Activated T-cell treated with anti-CD3 and anti-CD28 coated beads, Interleukin-2, amount 50 U/mL, for 4 hours (primary cell): ENCODE data around the gene KCNF1. TPM values are rescaled to one million over a fixed set of nuclear protein-coding genes. Genes with fewer than 3 reads are reported as not detected.

Experiments
- ATAC-seq, 2 donors: fragments of 200-7000 bp; cut with Tn5 transposase; one replicate each; pipeline ENCODE4 v1.10.0; 2021
- DNase-seq: peaks from one replicate; pipeline ENCODE4 v3.0.0-alpha.2; 2020
- H3K27me3 Mint-ChIP-seq: one replicate; pipeline ENCODE4 v1.8.0; 2021; ENCODE audit warnings: low read depth, mixed read lengths
- H3K36me3 Mint-ChIP-seq: one replicate; pipeline ENCODE4 v1.8.0; 2022; ENCODE audit warnings: mixed read lengths; ENCODE audit not compliant: insufficient read depth
- H3K4me1 Mint-ChIP-seq: one replicate; pipeline ENCODE4 v1.8.0; 2021; ENCODE audit warnings: low read depth, mixed read lengths
- H3K4me3 Mint-ChIP-seq: one replicate; pipeline ENCODE4 v1.8.0; 2021; ENCODE audit warnings: mild to moderate bottlenecking, moderate library complexity, mixed read lengths
- H3K9me3 Mint-ChIP-seq: one replicate; pipeline ENCODE4 v1.8.0; 2021; ENCODE audit warnings: mixed read lengths
- total RNA-seq, 3 donors: library from RNA; stranded (reverse); gene quantifications; one replicate each; pipeline ENCODE4 v1.2.1, GENCODE V29; 2021

Gene KCNF1
- total RNA-seq, 3 donors from 2014 or later: not detected

- Mint-ChIP-seq H3K9me3 (no peaks in the 10 kb centered on the region), H3K4me3 (no peak overlapping the region), H3K27me3 (peaks cover 28% of the 10 kb centered on the region), H3K36me3 (no peaks in the 10 kb centered on the region), H3K4me1 (peaks cover 4% of the 10 kb centered on the region)
- DNase-seq (no peak), ATAC-seq (no peak)
Measured at GRCh38 chr2:10916953-10917352, 5.2 kb downstream of the KCNF1 start.

- ATAC-seq (no peak), DNase-seq (no peak)
- Mint-ChIP-seq H3K36me3 (no peaks in the 10 kb centered on the region), H3K9me3 (no peaks in the 10 kb centered on the region), H3K27me3 (peaks cover 24% of the 10 kb centered on the region), H3K4me1 (peaks cover 2% of the 10 kb centered on the region), H3K4me3 (no peak overlapping the region)
Measured at GRCh38 chr2:10917927-10918326, 6.2 kb downstream of the KCNF1 start.

GRCh38 chr2:10918661-10919409 lies 7.1 kb downstream of the KCNF1 start:
- ATAC-seq: no peak

GRCh38 chr2:10919410-10919770 lies 7.7 kb downstream of the KCNF1 start:
- Mint-ChIP-seq H3K27me3 (peaks cover 15% of the 10 kb centered on the region), H3K36me3 (no peaks in the 10 kb centered on the region), H3K9me3 (no peaks in the 10 kb centered on the region), H3K4me3 (no peak overlapping the region), H3K4me1 (peaks cover 2% of the 10 kb centered on the region)
- DNase-seq (no peak), ATAC-seq (no peak)

More at GRCh38 chr2:10918661-10919409, 7.1 kb downstream of the KCNF1 start:
- Mint-ChIP-seq H3K4me3 (no peak overlapping the region), H3K27me3 (peaks cover 18% of the 10 kb centered on the region), H3K4me1 (peaks cover 2% of the 10 kb centered on the region), H3K36me3 (no peaks in the 10 kb centered on the region), H3K9me3 (no peaks in the 10 kb centered on the region)
- DNase-seq: no peak

GRCh38 chr2:10919771-10920621 lies 8.3 kb downstream of the KCNF1 start:
- DNase-seq (no peak), ATAC-seq (no peak)
- Mint-ChIP-seq H3K36me3 (no peaks in the 10 kb centered on the region), H3K9me3 (no peaks in the 10 kb centered on the region), H3K4me3 (no peak overlapping the region), H3K4me1 (peaks cover 2% of the 10 kb centered on the region), H3K27me3 (peaks cover 11% of the 10 kb centered on the region)

- H3K27me3 Mint-ChIP-seq: peaks cover 8% of the 10 kb centered on the region
- no peak for ATAC-seq
Measured at GRCh38 chr2:10920764-10921388, 9.1 kb downstream of the KCNF1 start.

GRCh38 chr2:10921525-10921924 lies 9.8 kb downstream of the KCNF1 start:
- no peak for DNase-seq
- Mint-ChIP-seq H3K4me1 (peaks cover 2% of the 10 kb centered on the region), H3K27me3 (peaks cover 14% of the 10 kb centered on the region), H3K36me3 (no peaks in the 10 kb centered on the region), H3K4me3 (no peak overlapping the region), H3K9me3 (no peaks in the 10 kb centered on the region)
- no peak for ATAC-seq

More at GRCh38 chr2:10920764-10921388, 9.1 kb downstream of the KCNF1 start:
- Mint-ChIP-seq H3K9me3 (no peaks in the 10 kb centered on the region), H3K4me3 (no peak overlapping the region), H3K4me1 (peaks cover 2% of the 10 kb centered on the region), H3K36me3 (no peaks in the 10 kb centered on the region)
- no peak for DNase-seq

GRCh38 chr2:10922307-10923007 lies 10.7 kb downstream of the KCNF1 start:
- H3K4me3 Mint-ChIP-seq: no peak overlapping the region
- H3K9me3 Mint-ChIP-seq: no peaks in the 10 kb centered on the region
- DNase-seq: no peak
- ATAC-seq: no peak
- H3K36me3 Mint-ChIP-seq: no peaks in the 10 kb centered on the region
- H3K27me3 Mint-ChIP-seq: peaks cover 14% of the 10 kb centered on the region
- H3K4me1 Mint-ChIP-seq: peaks cover 2% of the 10 kb centered on the region

GRCh38 chr2:10923008-10923375 lies 11.3 kb downstream of the KCNF1 start:
- Mint-ChIP-seq H3K9me3 (no peaks in the 10 kb centered on the region), H3K27me3 (peaks cover 14% of the 10 kb centered on the region), H3K36me3 (no peaks in the 10 kb centered on the region), H3K4me3 (no peak overlapping the region), H3K4me1 (peaks cover 2% of the 10 kb centered on the region)
- DNase-seq (no peak), ATAC-seq (no peak)

GRCh38 chr2:10923965-10924364 lies 12.2 kb downstream of the KCNF1 start:
- peaks cover 14% of the 10 kb centered on the region for H3K27me3 Mint-ChIP-seq

GRCh38 chr2:10924441-10924840 lies 12.7 kb downstream of the KCNF1 start:
- ATAC-seq: no peak
- Mint-ChIP-seq H3K4me3 (no peak overlapping the region), H3K4me1 (peaks cover 2% of the 10 kb centered on the region), H3K9me3 (no peaks in the 10 kb centered on the region), H3K36me3 (no peaks in the 10 kb centered on the region), H3K27me3 (peaks cover 14% of the 10 kb centered on the region)
- DNase-seq: no peak

More at GRCh38 chr2:10923965-10924364, 12.2 kb downstream of the KCNF1 start:
- H3K4me3 Mint-ChIP-seq: no peak overlapping the region
- H3K9me3 Mint-ChIP-seq: no peaks in the 10 kb centered on the region
- ATAC-seq: no peak
- no peak for DNase-seq
- H3K36me3 Mint-ChIP-seq: no peaks in the 10 kb centered on the region
- peaks cover 2% of the 10 kb centered on the region for H3K4me1 Mint-ChIP-seq

GRCh38 chr2:10924859-10925258 lies 13.1 kb downstream of the KCNF1 start:
- no peak for ATAC-seq
- Mint-ChIP-seq H3K36me3 (no peaks in the 10 kb centered on the region), H3K4me3 (no peak overlapping the region), H3K9me3 (no peaks in the 10 kb centered on the region), H3K4me1 (peaks cover 2% of the 10 kb centered on the region), H3K27me3 (peaks cover 14% of the 10 kb centered on the region)
- DNase-seq: no peak

- ATAC-seq: no peak
- peaks cover 11% of the 10 kb centered on the region for H3K27me3 Mint-ChIP-seq
- H3K4me1 Mint-ChIP-seq: no peaks in the 10 kb centered on the region
Measured at GRCh38 chr2:10926191-10926820, 14.6 kb downstream of the KCNF1 start.

More at GRCh38 chr2:10926191-10926820, 14.6 kb downstream of the KCNF1 start:
- H3K36me3 Mint-ChIP-seq: no peaks in the 10 kb centered on the region
- H3K4me3 Mint-ChIP-seq: no peak overlapping the region
- DNase-seq: no peak
- no peaks in the 10 kb centered on the region for H3K9me3 Mint-ChIP-seq
